DMS 273 treated with DMSO at 0.1 percent for 48 hours (cell line): ENCODE measurements around the gene GRHPR.
A peak's percentile ranks its signal among the peaks of the same experiment; 100 is the strongest.

Experiments
- DNase-seq: peaks from one replicate; lab custom pipeline; 2025; lab: John Stamatoyannopoulos, UW

Gene GRHPR

GRCh38 chr9:37398464-37399025 is 24.0 kb upstream of the GRHPR start:
- DNase-seq, result no peak

- no peak for DNase-seq
These were observed 23.2 kb upstream of the GRHPR start for GRCh38 chr9:37399336-37399735.

GRCh38 chr9:37404590-37404989 is 17.9 kb upstream of the GRHPR start:
- no peak for DNase-seq

- DNase-seq, result no peak
These were observed 17.1 kb upstream of the GRHPR start for GRCh38 chr9:37405350-37405749.

- DNase-seq, result no peak
These were observed 16.6 kb upstream of the GRHPR start for GRCh38 chr9:37405764-37406380.

- DNase-seq, result no peak
These were observed 15.7 kb upstream of the GRHPR start for GRCh38 chr9:37406603-37407401.

GRCh38 chr9:37407468-37407867 is 15.0 kb upstream of the GRHPR start:
- DNase-seq, result no peak

GRCh38 chr9:37408933-37409710 is 13.4 kb upstream of the GRHPR start:
- no peak for DNase-seq

- DNase-seq, result no peak
These were observed 12.1 kb upstream of the GRHPR start for GRCh38 chr9:37410354-37410861.

- DNase-seq, result no peak
These were observed 11.3 kb upstream of the GRHPR start for GRCh38 chr9:37410969-37411785.

GRCh38 chr9:37412431-37413151 is 9.9 kb upstream of the GRHPR start:
- no peak for DNase-seq

- DNase-seq, result no peak
These were observed 9.2 kb upstream of the GRHPR start for GRCh38 chr9:37413311-37413710.

- no peak for DNase-seq
These were observed 8.0 kb upstream of the GRHPR start for GRCh38 chr9:37414503-37414943.

- DNase-seq, result peak; percentile 31
These were observed 7.3 kb upstream of the GRHPR start for GRCh38 chr9:37415011-37415719.

- DNase-seq, result no peak
These were observed 5.2 kb upstream of the GRHPR start for GRCh38 chr9:37417252-37417803.

GRCh38 chr9:37417857-37418618 is 4.5 kb upstream of the GRHPR start:
- no peak for DNase-seq

GRCh38 chr9:37419204-37419603 is 3.3 kb upstream of the GRHPR start:
- no peak for DNase-seq

- DNase-seq, result no peak
These were observed 2.0 kb upstream of the GRHPR start for GRCh38 chr9:37420271-37421215.
